Left lung (tissue), 10 donors: Measurements from ENCODE around the gene AHRR. TPM values are rescaled to one million over a fixed set of nuclear protein-coding genes. Genes with fewer than 3 reads are reported as not detected.

Experiments used
- ATAC-seq: fragments of 200-7000 bp; cut with Tn5 transposase; one replicate; pipeline ENCODE4 v1.9.1; 2020; ENCODE audit warnings: moderate library complexity
- DNase-seq, 4 donors: peaks; one replicate each; pipeline ENCODE4 v3.0.0-alpha.2; 2013 to 2020
- H3K27ac ChIP-seq, 2 donors: fragments of 200-600 bp; sonication (generic) in 1 of 2; one replicate each; pipeline versions ENCODE4 v1.5.0 to v1.8.0; 2020 to 2021
- H3K27me3 ChIP-seq, 2 donors: fragments of 200-600 bp; sonication (generic) in 1 of 2; one replicate each; pipeline versions ENCODE4 v1.5.0 to v1.8.0; 2020 to 2021
- H3K36me3 ChIP-seq, 2 donors: fragments of 200-600 bp; sonication (generic) in 1 of 2; one replicate each; pipeline versions ENCODE4 v1.5.0 to v1.8.0; 2020 to 2021
- H3K4me1 ChIP-seq, 2 donors: fragments of 200-600 bp; one replicate each; pipeline ENCODE4 v1.8.0; 2021
- H3K4me3 ChIP-seq, 2 donors: fragments of 200-600 bp; sonication (generic) in 1 of 2; one replicate each; pipeline versions ENCODE4 v1.5.0 to v1.8.0; 2020 to 2021; ENCODE audit warnings: mild to moderate bottlenecking in 1 of 2
- H3K9me3 ChIP-seq, 2 donors: fragments of 200-600 bp; sonication (generic) in 1 of 2; one replicate each; pipeline versions ENCODE4 v1.5.0 to v1.8.0; 2020 to 2021
- CTCF ChIP-seq, 2 donors: fragments of 200-600 bp; sonication (generic) in 1 of 2; IDR thresholded peaks; one replicate each; pipeline versions ENCODE4 v1.5.0 to v1.8.0; 2021; ENCODE audit warnings: antibody characterized with exemption in 2 of 2
- intact Hi-C, 2 donors: fragments of 100-400 bp; cut with DNase I; formaldehyde crosslinking; loops; one replicate each; pipeline versions ENCODE4 v1.11.2 to v1.14.2; 2022
- polyA plus RNA-seq, 6 donors: library from polyadenylated mRNA; unstranded; fragments of 120-200 nt; gene quantifications; one replicate each; pipeline ENCODE4 v1.2.1, GENCODE V29; 2013; ENCODE audit not compliant: insufficient read length in 6 of 6
- total RNA-seq, 2 donors: library from RNA; stranded (reverse); fragmentation: NEBNext Ultra II Directional; extraction: Animal tissue kit (Norgen Biotek cat#: 25700); gene quantifications; one replicate each; pipeline ENCODE4 v1.2.1, GENCODE V29; 2021
- donor health status: DM: no; HTN: yes; CAD: no.
- donor health status: DM: no; HTN: no; CAD: no.

AHRR gene
- total and polyA plus RNA-seq, 8 donors = 0.32 to 8.4 (median 4.7) TPM

- Histone ChIP-seq H3K4me1 (peaks cover 15 to 30% of the 10 kb centered on the region in 2 donors), H3K27me3 (peaks cover 46 to 52% of the 10 kb centered on the region in 2 donors), H3K27ac (no peak overlapping the region), H3K9me3 (no peaks in the 10 kb centered on the region), H3K4me3 (no peak overlapping the region), H3K36me3 (peaks cover 0 to 38% of the 10 kb centered on the region in 2 donors)
- intact Hi-C loops = no loop called here
- no peak for DNase-seq
- no peak for TF ChIP-seq CTCF (IDR thresholded peaks at IDR 0.05)
- no peak for ATAC-seq
These were observed 3.1 kb upstream of the AHRR start for GRCh38 chr5:318341-318897.

GRCh38 chr5:318931-319601, 2.4 kb upstream of the AHRR start:
- H3K27me3 ChIP-seq = peaks cover 52 to 55% of the 10 kb centered on the region in 2 donors
- H3K4me3 ChIP-seq = no peak overlapping the region
- peaks cover 0 to 31% of the 10 kb centered on the region in 2 donors for H3K36me3 ChIP-seq
- TF ChIP-seq CTCF (IDR thresholded peaks at IDR 0.05) = no peak
- intact Hi-C loops = no loop called here
- no peaks in the 10 kb centered on the region for H3K9me3 ChIP-seq
- no peak overlapping the region for H3K27ac ChIP-seq
- H3K4me1 ChIP-seq = peaks cover 15 to 30% of the 10 kb centered on the region in 2 donors
- no peak for ATAC-seq
- DNase-seq = no peak

GRCh38 chr5:320524-321229, 837 bp upstream of the AHRR start:
- Histone ChIP-seq H3K27ac (no peak overlapping the region), H3K36me3 (peaks cover 0 to 15% of the 10 kb centered on the region in 2 donors)
- ATAC-seq = no peak

GRCh38 chr5:321726-322251, 275 bp downstream of the AHRR start:
- no peak for ATAC-seq
- Histone ChIP-seq H3K4me3 (peak overlapping the region; percentile 11 to 56), H3K27me3 (peaks cover 52 to 58% of the 10 kb centered on the region in 2 donors), H3K27ac (peak overlapping the region in 1 of 2 donors; percentile 55), H3K4me1 (peaks cover 15 to 30% of the 10 kb centered on the region in 2 donors), H3K36me3 (peaks cover 0 to 5% of the 10 kb centered on the region in 2 donors), H3K9me3 (no peaks in the 10 kb centered on the region)
- peak in 1 of 4 donors; percentile 79 for DNase-seq
- no peak for TF ChIP-seq CTCF (IDR thresholded peaks at IDR 0.05)
- intact Hi-C loops = no loop called here

More at GRCh38 chr5:320524-321229, 837 bp upstream of the AHRR start:
- Histone ChIP-seq H3K4me1 (peaks cover 15 to 30% of the 10 kb centered on the region in 2 donors), H3K9me3 (no peaks in the 10 kb centered on the region), H3K27me3 (peaks cover 52 to 58% of the 10 kb centered on the region in 2 donors), H3K4me3 (peak overlapping the region; percentile 27 to 56)
- intact Hi-C loops = no loop called here
- peak in 1 of 4 donors; percentile 76 for DNase-seq
- TF ChIP-seq CTCF (IDR thresholded peaks at IDR 0.05) = no peak
